Hepatocyte (in vitro differentiated cells): ENCODE measurements around the gene RADIL.

Experiments
- EZH2 ChIP-seq: fragments of 200-600 bp; sonication (generic); IDR thresholded peaks from 2 replicates; pipeline ENCODE4 v1.6.1; 2016; ENCODE audit warnings: antibody characterized with exemption, mild to moderate bottlenecking, borderline replicate concordance
- EZH2phosphoT487 ChIP-seq: fragments of 200-600 bp; sonication (generic); IDR thresholded peaks from one replicate; pipeline ENCODE4 v1.6.1; 2018; ENCODE audit warnings: antibody characterized with exemption, mild to moderate bottlenecking, low read depth, moderate library complexity; ENCODE audit not compliant: unreplicated experiment, severe bottlenecking
- TF ChIP-seq, protein P1 (sequence below): fragments of 200-600 bp; sonication (generic); IDR thresholded peaks from 2 replicates; pipeline ENCODE4 v1.5.1; 2016; ENCODE audit warnings: antibody characterized with exemption, mild to moderate bottlenecking; ENCODE audit not compliant: poor library complexity

DNA sequence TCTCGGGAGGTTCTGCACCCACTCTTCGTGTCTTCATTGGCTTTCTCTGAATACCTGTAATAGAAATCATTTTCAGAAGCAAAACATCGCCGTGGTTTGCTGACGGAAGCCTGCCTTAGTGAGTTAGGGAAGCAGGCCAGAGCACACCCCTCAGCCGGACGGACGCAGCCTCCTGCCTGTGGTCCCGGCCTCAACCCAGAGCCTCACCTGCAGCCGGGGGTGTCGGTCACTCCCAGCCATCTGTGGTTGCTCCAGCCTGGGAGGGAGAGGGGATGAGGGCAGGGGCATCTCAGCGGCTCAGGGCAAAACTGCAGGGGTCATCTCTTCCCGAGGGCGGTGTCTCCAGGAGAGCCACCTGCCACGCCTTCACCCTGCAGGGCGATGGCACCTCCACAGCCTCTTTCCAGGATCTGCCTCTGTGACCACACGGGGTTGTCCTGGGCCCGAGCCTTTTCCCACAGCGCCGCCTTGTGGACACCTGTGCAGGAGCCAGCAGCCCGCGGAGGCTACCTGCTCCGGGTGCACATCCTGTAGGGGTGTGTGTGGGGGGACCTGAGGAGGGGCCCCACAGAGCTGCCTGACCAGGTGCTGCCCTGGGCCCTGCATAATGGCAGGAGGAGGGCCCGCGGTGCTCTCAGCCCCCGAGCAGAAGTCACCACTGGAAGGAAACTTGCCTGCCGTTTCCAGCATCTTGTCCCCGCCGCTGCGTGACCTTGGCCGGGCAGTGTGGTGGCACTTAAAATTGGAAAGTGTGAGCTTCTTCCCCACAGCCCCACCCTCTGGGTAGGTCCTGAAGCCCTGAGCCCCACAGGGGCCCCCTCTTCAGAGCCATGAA lies 129.7 kb downstream of the RADIL start:
- TF ChIP-seq, protein P1, sequence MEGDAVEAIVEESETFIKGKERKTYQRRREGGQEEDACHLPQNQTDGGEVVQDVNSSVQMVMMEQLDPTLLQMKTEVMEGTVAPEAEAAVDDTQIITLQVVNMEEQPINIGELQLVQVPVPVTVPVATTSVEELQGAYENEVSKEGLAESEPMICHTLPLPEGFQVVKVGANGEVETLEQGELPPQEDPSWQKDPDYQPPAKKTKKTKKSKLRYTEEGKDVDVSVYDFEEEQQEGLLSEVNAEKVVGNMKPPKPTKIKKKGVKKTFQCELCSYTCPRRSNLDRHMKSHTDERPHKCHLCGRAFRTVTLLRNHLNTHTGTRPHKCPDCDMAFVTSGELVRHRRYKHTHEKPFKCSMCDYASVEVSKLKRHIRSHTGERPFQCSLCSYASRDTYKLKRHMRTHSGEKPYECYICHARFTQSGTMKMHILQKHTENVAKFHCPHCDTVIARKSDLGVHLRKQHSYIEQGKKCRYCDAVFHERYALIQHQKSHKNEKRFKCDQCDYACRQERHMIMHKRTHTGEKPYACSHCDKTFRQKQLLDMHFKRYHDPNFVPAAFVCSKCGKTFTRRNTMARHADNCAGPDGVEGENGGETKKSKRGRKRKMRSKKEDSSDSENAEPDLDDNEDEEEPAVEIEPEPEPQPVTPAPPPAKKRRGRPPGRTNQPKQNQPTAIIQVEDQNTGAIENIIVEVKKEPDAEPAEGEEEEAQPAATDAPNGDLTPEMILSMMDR: peak; percentile 83
- TF ChIP-seq EZH2phosphoT487 (no peak), EZH2 (no peak)
